AG04449 (cell line): ENCODE data around the gene PIEZO2.

Experiments
- CTCF ChIA-PET: fragments of 350-600 bp; formaldehyde crosslinking; extraction: SDS; loops from one replicate; lab custom pipeline; 2021; ENCODE audit warnings: antibody characterized with exemption; lab: Yijun Ruan, JAX
- POLR2A ChIA-PET: fragments of 400-600, 350-600 bp; formaldehyde crosslinking; extraction: SDS; loops from one replicate; lab custom pipeline; 2020; ENCODE audit warnings: antibody characterized with exemption, inconsistent platforms; lab: Yijun Ruan, JAX
- DNase-seq: peaks from one replicate; pipeline ENCODE4 v3.0.0-alpha.2; 2010; ENCODE audit warnings: low read depth, low spot score
- H3K4me3 ChIP-seq: 2 replicates; pipeline ENCODE4 v1.5.1; 2011; ENCODE audit warnings: low read depth, mild to moderate bottlenecking, control low read depth, low read length
- CTCF ChIP-seq: IDR thresholded peaks from one replicate; pipeline ENCODE4 v1.5.1; 2011; ENCODE audit warnings: mild to moderate bottlenecking, moderate library complexity, low read length, control low read depth, inconsistent platforms; ENCODE audit not compliant: insufficient read depth; ENCODE audit errors: missing control alignments

The PIEZO2 gene

GRCh38 chr18:10814336-10814735 lies 335.0 kb downstream of the PIEZO2 start:
- DNase-seq: no peak
- no peak overlapping the region for H3K4me3 ChIP-seq
- TF ChIP-seq CTCF: no peak
- POLR2A ChIA-PET: no interaction called here
- CTCF ChIA-PET: no interaction called here

- DNase-seq: no peak
- CTCF ChIA-PET: no interaction called here
- no peak for TF ChIP-seq CTCF
- POLR2A ChIA-PET: no interaction called here
- no peak overlapping the region for H3K4me3 ChIP-seq
Measured at GRCh38 chr18:10805587-10806118, 343.7 kb downstream of the PIEZO2 start.

GRCh38 chr18:10804126-10804525 lies 345.2 kb downstream of the PIEZO2 start:
- CTCF ChIA-PET: no interaction called here
- POLR2A ChIA-PET: no interaction called here
- no peak for TF ChIP-seq CTCF

GRCh38 chr18:10798727-10799550 lies 350.4 kb downstream of the PIEZO2 start:
- DNase-seq: no peak
- POLR2A ChIA-PET: no interaction called here
- CTCF ChIA-PET: interaction anchor here (1.6 kb wide), 1 partner anchor 11 kb away, joined by 8 read pairs; no protein-coding TSS in a partner anchor
- no peak for TF ChIP-seq CTCF
- H3K4me3 ChIP-seq: no peak overlapping the region

More at GRCh38 chr18:10804126-10804525, 345.2 kb downstream of the PIEZO2 start:
- no peak overlapping the region for H3K4me3 ChIP-seq
- DNase-seq: no peak

GRCh38 chr18:10797896-10798295 lies 351.5 kb downstream of the PIEZO2 start:
- no peak overlapping the region for H3K4me3 ChIP-seq
- no peak for DNase-seq
- no peak for TF ChIP-seq CTCF
- ChIA-PET POLR2A (no interaction called here), CTCF (interaction anchor here (1.6 kb wide), 1 partner anchor 10 kb away, joined by 8 read pairs; no protein-coding TSS in a partner anchor)

- POLR2A ChIA-PET: no interaction called here
- CTCF ChIA-PET: interaction anchor here (3.2 kb wide), 1 partner anchor 8 kb away, joined by 18 read pairs; no protein-coding TSS in a partner anchor
- DNase-seq: no peak
- no peak overlapping the region for H3K4me3 ChIP-seq
- TF ChIP-seq CTCF: no peak
Measured at GRCh38 chr18:10794771-10795170, 354.6 kb downstream of the PIEZO2 start.
